GM11168 (cell line): ENCODE data around the gene SLIT3.

Source experiments
- in situ Hi-C: fragments of 300-500 bp; cut with MboI; formaldehyde crosslinking; loops from one replicate; pipeline ENCODE4 v1.12.0; 2022; ENCODE audit warnings: low sequenced_read_pairs; ENCODE audit not compliant: unreplicated experiment

The SLIT3 gene

DNA sequence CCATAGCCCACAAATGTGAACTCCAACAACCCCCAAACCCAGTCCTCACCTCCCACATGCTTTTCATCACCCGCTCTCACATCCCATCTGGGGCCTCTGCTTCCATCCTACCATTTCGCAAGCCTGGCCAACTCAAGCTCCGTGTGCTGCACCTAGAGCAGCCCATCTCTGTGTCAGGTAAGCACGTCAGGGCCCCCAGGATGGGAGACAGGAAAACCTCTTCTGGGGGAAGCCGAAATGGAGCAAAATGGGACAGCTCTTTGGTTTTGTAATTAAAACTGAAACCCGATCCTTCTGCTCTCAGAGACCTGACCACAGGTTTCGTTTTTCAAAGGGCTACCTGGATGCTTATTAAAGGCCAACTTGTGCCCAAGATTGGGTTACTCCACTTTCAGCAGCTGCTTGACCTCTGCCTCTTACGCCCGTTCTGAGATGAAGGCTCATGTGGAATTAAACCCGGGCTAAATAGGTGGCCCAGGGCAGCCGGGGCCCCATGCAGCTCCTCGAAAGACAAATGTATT lies 287.7 kb downstream of the SLIT3 start:
- in situ Hi-C loops, result no loop called here

DNA sequence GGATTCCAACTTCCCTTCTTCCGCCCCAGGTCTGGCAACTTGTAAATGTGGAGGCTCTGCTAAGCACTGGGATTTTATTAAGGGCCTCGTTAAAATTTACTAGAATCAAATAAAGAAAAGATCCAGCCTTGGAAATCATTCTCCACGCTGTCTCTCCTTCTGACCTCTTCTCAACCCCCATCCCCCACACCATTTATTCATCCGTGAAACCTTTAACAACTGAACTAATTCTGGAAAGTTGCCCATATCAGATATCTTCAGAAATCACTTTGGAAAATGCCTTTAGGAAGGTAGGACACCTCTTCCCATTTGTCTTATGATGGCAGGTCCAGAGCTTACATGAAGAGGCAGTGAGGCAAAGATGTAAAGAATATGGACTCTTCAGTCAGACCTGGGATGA lies 288.5 kb downstream of the SLIT3 start:
- in situ Hi-C loops, result no loop called here

DNA sequence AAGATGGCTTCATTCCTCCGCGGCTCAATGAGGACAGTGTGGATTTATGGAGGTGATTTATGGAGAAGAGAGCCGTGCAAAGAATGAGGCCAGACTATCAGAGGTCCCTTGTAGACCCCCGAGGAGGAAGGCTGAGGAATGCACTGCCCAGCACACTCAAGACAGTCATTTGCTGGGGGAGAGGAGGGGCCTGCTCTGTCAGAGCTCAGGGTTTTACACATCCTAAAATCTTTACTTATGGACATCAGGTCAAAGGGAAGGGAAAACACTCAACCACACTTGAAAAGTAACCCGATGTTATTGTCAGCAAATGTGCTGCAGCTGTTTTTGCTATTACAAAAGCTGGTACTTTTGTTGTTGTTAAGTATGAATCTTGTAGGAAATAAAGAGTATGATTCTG lies 289.5 kb downstream of the SLIT3 start:
- in situ Hi-C loops, result no loop called here

DNA sequence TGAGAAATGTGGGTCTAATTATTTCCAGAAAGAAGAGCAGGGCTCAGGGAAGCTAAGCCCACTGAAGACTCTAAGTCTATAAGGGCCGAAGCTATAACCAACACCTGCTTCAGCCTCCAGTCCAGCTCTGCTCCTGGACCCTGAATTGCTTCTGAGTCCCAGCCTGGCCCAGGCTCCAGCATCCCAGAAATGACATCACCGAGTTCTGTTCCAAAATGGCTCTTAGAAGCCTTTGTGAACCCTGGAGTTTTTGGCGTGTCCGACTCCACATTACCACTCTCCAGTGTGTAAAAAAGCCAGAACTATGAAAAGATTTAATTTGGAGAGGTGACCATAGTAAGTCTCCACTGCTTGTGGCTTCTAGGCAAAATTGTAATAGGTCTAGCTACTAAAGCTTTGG lies 289.9 kb downstream of the SLIT3 start:
- in situ Hi-C loops, result no loop called here

DNA sequence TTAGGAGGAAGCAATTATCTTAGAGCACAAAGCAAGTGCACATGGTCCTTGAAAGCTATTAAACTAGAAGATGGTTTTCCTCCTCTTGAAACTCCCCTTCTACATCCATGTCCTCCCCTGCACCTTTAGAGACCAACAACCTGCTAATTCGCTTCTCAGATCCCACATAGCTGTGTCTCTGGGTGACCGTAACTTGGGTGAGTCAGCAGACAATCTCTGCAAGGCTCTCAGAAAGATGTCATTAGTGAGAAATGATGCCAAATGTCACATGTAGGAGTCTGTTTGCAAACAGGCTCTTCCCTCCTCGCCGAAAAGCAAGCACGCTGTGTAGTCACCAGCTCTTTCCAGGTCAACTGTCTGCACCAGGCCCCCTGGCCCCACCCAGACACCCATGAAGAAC lies 291.8 kb downstream of the SLIT3 start:
- in situ Hi-C loops, result no loop called here

DNA sequence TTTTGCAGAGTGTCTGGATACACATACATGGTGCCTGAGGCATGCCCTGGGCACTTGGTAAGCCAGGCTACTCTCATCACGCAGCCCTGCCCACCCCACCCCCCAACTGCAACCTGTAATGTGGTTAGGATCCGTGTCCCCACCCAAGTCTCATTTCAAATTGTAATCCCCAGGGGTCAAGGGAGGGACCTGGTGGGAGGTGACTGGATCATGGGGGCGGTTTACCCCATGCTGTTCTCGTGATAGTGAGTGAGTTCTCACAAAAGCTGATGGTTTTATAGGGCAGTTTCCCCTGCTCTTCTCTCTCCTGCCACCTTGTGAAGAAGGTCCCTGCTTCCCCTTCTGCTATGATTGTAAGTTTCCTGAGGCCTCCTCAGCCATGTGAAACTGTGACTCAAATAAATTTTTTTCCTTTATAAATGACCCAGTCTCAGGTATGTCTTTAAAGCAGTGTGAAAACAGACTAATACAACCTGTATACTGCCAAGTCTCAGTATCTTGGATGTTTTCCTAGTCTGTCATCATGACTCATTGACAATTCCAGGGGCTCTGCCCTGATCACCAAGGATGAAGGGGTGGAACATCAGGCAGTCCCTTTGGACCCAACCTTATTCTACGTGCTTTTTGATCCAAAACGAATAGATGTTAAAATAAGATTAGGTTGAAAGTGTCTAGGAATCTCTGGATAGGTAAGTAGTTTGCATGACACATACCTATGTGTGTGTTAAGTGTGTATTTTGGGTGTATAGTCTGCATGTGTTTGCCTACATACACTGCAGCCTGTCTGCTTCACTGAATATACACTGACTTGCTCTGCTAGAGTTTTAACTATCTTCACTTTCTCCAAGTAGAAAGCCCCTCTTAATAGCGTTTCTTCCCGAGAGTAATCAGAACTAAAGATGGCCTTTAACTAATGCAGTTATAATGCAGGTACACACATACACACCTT lies 293.8 kb downstream of the SLIT3 start:
- in situ Hi-C loops, result no loop called here

DNA sequence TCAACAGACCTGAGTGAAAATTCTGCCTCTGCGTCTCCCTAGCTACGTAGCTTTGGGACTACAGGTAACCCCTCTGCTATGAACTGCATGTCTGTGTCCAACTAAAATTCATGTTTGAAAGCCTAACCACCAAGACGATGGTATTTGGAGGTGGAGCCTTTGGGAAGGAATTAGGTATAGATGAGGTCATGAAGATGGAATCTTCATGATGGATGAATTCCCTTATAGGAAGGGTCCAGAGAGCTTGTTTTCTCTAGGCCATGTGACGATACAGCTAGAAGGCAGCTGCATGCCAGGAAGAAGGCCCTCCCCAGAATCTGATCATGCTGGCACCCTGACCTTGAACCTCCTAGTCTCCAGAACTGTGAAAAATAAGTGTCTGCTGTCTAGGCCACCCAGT lies 296.4 kb downstream of the SLIT3 start:
- in situ Hi-C loops, result no loop called here

DNA sequence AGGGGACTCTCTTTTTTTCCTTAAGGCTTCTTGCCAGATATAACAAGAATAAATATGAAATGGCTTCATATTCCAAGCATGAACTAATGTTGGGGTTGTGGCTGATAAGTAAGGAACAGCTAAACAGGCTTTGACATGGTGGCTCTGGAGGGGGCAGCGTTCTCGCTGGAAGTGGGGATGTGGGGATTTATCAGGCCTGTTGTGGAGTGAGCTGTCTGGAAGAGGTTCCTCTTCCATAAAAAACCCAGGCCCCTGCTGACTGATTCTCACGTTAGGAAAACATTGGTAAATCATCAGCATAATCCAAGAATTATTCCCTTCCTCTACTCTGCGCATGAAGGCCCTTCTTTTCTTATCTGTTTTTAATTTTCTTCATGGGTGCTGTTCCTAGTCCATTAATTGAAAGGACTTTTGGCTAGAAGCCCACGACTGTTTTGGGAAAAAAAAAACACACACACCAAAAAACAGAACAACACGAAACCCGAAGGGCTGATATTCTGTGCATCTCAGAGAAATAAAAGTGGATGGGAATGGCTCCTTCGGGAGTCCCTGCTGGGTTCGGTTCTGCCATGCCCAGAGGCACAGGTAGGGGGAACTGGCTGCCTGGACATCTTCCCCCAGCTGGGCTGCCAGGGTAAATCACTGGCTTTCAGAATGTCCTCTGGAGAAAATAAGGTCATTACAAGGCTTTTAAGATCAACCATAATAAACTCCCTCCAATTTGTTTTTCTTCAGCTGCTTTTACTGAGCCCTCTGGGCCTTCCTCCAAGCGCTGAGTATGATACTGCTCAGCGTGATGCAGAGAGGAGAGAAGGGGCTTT lies 297.0 kb downstream of the SLIT3 start:
- in situ Hi-C loops, result no loop called here

DNA sequence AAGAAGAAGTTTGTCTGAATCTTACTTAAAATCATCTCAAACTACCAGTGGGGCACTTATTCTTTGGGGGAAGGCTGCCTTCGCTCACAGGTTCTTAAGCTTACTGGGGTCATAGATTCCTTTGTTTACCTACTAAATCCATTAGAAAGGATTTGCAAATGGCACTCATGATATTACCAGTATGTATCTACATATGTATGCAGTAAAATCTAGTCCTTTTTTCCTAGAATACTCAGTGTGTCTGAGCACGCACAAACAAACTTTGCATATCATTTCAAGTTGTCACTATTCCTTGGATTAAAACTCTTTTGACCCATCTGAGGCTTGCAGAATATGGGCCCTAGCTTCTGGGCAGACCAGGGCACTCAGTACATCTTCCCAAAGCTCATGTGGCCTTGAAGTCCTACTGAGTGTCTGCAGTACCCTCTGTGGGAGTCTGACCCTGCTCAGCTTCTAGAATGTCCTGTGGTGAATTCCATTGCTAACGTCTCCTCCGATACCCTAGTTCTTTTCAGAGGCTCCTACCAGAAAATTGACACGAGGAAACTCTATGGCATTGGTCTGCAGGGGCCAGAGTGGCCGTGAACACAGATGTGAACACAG lies 297.9 kb downstream of the SLIT3 start:
- in situ Hi-C loops, result no loop called here

DNA sequence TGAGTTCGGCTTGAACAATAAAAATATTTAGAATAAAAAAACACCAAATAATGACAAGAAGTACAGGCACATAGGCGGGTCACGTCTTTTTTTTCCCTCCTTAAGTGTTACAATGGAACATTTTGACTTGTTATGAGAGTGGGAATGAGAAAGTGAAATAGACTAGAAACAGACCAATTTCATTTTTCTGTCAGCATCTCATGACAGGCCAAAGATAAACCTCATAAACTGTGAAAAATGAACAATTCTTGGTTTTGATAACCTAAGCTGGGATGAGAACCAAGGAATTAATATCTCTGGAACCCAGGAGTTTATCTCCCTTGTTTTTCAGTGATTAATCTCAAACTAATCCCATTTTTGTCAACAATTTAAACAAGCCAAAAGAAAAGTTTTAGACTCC lies 299.5 kb downstream of the SLIT3 start:
- in situ Hi-C loops, result no loop called here

DNA sequence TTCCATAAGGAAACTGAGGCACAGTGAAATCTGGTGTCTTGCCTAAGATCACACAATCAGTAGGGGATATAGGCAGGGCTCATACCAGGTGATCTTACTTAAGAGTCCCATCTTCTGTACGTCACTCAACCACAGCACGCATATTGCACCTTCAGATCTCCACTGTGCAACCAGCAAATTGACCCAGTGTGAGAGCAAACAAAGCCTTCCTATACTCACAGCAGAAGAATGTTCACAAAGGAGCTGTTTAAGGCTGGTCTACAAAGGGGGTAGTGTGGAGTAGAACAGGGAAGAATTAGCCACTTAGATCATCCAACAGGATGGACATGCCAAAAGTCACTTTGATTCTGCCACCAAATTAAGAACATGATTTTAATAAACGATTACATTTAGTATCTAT lies 305.9 kb downstream of the SLIT3 start:
- in situ Hi-C loops, result loop anchor here (25.0 kb wide), 2 partner anchors 292 to 592 kb away; partner anchors contain the start of gene SPDL1

DNA sequence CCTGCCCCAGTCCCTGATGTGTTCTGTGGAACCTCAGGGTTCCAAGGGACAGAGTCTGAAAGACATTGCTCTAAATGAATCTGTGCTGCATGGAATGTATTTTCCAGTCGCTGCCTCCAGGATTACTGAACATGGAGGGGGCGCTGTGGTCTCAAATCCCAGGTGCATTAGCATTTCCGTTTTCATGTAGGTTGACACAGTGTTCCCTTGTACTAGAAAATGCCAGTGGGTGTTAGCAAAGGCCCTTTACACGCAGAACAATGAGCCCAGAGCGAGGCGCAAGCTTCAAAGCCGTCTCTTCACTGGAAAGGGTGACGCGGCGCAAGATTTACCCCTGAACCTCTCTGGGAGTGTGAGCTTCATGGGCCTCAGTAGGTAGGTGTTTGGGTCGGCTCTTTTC lies 308.3 kb downstream of the SLIT3 start:
- in situ Hi-C loops, result loop anchor here (25.0 kb wide), 2 partner anchors 295 to 595 kb away; partner anchors contain the start of gene SPDL1

DNA sequence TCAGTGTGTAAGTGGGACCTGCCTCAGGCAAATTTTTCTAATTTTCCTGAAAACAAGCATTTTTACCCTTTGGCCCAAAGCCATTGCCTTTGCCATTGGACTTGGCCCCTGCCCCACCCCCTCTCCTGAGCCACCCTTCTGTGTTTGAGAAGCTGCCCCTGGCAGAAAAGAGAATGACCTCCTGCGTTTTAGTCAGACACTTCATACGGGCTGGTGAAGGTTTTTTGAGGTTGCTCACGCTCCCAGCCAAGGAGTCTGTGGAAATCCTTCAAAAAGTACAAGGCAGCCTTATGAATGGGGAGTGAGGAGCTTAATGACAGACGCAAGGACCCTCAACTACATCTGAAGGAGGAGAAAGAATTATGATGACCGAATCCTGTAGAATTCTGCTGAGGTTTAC lies 308.9 kb downstream of the SLIT3 start:
- in situ Hi-C loops, result loop anchor here (25.0 kb wide), 2 partner anchors 295 to 595 kb away; partner anchors contain the start of gene SPDL1

DNA sequence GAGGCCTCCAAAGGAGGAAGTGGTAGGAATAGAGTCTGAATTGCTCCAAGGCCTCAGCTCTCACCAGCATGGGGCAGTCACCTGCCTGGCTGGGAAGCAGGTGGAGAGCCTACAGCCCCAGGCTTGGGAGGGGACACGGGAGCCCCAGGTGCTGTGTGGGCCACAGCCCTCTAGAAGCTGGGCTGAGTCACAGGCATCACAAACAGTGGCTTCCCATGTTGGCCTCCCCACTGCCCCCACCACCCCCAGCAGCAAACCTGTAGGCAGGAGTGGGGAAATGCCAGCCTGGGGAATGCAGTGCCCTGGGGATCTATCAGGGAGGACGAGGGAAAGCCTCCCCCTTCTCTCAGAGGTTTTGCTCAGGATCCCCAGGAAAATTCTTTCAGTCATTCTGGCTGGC lies 309.6 kb downstream of the SLIT3 start:
- in situ Hi-C loops, result loop anchor here (25.0 kb wide), 2 partner anchors 296 to 596 kb away; partner anchors contain the start of gene SPDL1

DNA sequence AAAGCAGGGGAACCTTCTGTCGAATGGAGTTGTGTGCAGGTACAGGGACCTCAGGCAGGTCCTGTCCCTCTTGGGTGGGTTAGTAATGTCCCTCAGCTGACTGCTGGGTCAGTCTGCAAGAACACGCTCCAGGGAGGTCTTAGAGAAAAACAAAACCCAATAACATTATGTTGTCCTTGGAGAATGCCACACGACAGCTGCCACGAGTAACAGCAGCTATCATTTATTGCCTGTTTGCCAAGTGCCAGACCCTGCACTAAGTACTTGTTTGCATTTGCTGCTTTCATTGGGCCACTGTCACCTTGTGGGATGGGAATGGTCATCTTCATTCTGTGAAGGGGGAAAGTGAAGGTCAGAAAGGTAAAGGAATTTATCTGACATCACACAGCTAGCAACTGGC lies 310.3 kb downstream of the SLIT3 start:
- in situ Hi-C loops, result loop anchor here (25.0 kb wide), 2 partner anchors 297 to 597 kb away; partner anchors contain the start of gene SPDL1

DNA sequence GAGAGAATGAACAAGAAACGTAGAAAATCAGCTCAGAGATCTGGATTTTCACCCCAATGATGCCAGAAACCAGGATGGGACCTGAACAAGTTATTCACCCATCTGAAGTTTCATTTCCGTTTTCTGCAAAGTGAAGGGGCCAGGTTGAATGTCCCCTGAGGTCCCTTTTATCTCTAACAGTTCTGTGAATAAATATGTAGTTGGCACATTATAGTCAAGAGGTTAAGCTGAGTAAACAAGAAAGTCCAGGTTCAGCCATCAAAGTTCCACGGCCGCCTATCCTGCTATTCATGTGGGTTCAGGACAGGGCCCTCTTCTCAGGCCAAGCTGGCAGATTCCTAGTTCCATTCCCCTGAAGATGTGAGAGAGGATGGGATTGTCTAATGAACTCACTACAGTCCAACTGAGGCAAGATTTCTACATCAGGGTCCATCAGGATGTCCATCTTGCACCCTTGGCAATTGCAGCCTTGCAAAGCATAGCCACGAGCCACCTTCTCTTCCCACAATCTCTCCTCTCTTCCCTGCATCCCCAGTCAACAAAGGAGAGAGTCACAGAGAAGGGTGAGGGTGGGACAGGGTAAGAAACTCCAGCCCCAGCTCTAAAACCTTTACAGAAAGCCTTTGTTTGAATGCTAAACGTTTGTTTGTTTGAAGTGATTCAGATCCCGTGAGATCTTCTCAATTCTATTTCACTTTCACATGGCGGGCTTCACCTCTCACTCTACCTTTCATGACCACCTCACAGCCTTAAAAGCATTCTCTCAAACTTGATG lies 311.0 kb downstream of the SLIT3 start:
- in situ Hi-C loops, result loop anchor here (25.0 kb wide), 2 partner anchors 297 to 597 kb away; partner anchors contain the start of gene SPDL1

DNA sequence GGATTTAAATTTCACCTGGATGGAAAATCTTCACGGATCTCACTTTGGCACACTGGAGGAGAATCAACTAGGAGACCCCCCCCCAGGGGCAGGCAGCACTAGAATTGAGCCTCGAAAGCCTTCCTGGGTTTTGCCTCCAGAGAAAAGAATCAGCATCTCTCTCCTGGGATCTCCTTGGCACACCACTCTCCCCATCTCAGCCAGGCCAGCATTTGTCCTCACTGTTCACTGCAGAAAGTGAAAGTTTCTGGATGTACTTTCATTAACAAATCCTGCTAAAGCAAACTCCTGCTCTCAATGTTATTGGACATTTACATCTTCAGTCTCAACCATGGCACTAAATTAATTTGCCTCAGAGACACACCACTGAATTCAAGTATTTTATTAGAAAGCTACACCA lies 312.2 kb downstream of the SLIT3 start:
- in situ Hi-C loops, result loop anchor here (25.0 kb wide), 2 partner anchors 299 to 599 kb away; partner anchors contain the start of gene SPDL1

DNA sequence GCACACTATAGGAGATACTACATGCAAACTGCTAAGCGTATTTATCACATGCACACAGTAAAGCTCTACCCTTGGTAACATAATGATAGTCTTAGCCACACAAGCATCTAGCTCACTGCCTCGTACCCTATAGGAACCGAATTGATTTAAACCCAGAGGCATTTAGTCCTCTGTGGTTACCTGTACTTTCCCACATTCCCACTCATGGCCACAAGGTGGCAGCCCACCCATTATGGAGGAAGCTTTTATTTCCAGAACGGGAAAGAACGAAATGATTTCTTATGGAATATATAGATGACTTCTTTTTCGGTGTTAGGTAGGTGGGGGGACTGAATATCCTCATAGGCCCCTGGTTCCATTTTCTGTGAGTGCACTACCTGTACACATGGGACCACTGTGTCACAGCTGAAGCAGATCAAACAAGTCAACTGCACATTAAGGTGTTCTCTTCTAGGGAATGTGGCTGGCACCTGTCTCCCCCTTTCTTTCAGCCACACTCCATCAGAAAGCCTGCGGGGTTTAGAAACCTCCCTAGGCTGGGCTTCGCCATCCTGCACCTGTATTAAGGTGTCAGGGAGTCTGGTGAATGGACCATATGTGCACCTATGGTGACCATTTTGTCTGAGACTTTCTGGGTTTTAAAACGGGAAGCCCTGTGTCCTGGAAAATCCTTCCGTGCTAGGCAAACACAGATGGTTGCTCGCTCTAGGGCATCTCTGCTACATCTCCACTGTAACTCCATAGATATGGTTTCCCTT lies 313.2 kb downstream of the SLIT3 start:
- in situ Hi-C loops, result loop anchor here (25.0 kb wide), 2 partner anchors 300 to 600 kb away; partner anchors contain the start of gene SPDL1
